ENCODE results near the gene VPS33A. TPM values are rescaled to one million over a fixed set of nuclear protein-coding genes. Genes with fewer than 3 reads are reported as not detected.

VPS33A gene
- total and polyA plus RNA-seq, 2 experiments from 2014 or later, result 19.5 to 48.0 TPM

- no peaks in the 10 kb centered on the region for H3K79me2 ChIP-seq (replicated peaks; ENCODE audit: insufficient read depth)
- H3K36me3 ChIP-seq (ENCODE audit: insufficient read depth), result no peaks in the 10 kb centered on the region
- no peaks in the 10 kb centered on the region for H3K9me3 Mint-ChIP-seq
- H3K27me3 ChIP-seq (ENCODE audit: insufficient read depth), result no peaks in the 10 kb centered on the region
- no peaks in the 10 kb centered on the region for H3K9me2 ChIP-seq (ENCODE audit: insufficient read depth)
- no peaks in the 10 kb centered on the region; the same call in 2 of the 3 replicates for H3K36me3 Mint-ChIP-seq (ENCODE audit: low read depth)
- no peak overlapping the region for H3K4me2 ChIP-seq
- H3F3A ChIP-seq (replicated peaks; ENCODE audit: low read depth), result no peaks in the 10 kb centered on the region
- no peak overlapping the region for H3K27ac ChIP-seq (ENCODE audit: low read depth)
- H2AFZ ChIP-seq, result no peak overlapping the region
- H3K4me1 Mint-ChIP-seq, result no peaks in the 10 kb centered on the region; the same call in 2 of the 3 replicates
- no peak overlapping the region for H3K4me3 ChIP-seq
- TF ChIP-seq ZNF114 (CRISPR knock-in tag; IDR thresholded peaks at IDR 0.05) (no peak), NANOG (IDR thresholded peaks at IDR 0.05; ENCODE audit: borderline replicate concordance) (no peak), STAT1 (IDR thresholded peaks at IDR 0.05; ENCODE audit: unreplicated experiment) (no peak), JUNB (IDR thresholded peaks at IDR 0.05; ENCODE audit: unreplicated experiment) (no peak), EZH2phosphoT487 (IDR thresholded peaks at IDR 0.05; ENCODE audit: unreplicated experiment) (no peak), CREB1 (CRISPR knock-in tag; IDR thresholded peaks at IDR 0.05; ENCODE audit: low read depth) (no peak), ZNF331 (CRISPR knock-in tag; IDR thresholded peaks at IDR 0.05; ENCODE audit: low read depth) (no peak), EZH2 (IDR thresholded peaks at IDR 0.05; ENCODE audit: low read depth, unreplicated experiment) (no peak), ZNF462 (CRISPR knock-in tag; IDR thresholded peaks at IDR 0.05) (no peak), POLR2AphosphoS5 (IDR thresholded peaks at IDR 0.05; ENCODE audit: low read depth) (no peak)
- TF ChIP-seq, protein P1, sequence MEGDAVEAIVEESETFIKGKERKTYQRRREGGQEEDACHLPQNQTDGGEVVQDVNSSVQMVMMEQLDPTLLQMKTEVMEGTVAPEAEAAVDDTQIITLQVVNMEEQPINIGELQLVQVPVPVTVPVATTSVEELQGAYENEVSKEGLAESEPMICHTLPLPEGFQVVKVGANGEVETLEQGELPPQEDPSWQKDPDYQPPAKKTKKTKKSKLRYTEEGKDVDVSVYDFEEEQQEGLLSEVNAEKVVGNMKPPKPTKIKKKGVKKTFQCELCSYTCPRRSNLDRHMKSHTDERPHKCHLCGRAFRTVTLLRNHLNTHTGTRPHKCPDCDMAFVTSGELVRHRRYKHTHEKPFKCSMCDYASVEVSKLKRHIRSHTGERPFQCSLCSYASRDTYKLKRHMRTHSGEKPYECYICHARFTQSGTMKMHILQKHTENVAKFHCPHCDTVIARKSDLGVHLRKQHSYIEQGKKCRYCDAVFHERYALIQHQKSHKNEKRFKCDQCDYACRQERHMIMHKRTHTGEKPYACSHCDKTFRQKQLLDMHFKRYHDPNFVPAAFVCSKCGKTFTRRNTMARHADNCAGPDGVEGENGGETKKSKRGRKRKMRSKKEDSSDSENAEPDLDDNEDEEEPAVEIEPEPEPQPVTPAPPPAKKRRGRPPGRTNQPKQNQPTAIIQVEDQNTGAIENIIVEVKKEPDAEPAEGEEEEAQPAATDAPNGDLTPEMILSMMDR (conservative IDR thresholded peaks at IDR 0.05; ENCODE audit: low read depth in 2 of 2), result no peak
- TF ChIP-seq, protein P2, sequence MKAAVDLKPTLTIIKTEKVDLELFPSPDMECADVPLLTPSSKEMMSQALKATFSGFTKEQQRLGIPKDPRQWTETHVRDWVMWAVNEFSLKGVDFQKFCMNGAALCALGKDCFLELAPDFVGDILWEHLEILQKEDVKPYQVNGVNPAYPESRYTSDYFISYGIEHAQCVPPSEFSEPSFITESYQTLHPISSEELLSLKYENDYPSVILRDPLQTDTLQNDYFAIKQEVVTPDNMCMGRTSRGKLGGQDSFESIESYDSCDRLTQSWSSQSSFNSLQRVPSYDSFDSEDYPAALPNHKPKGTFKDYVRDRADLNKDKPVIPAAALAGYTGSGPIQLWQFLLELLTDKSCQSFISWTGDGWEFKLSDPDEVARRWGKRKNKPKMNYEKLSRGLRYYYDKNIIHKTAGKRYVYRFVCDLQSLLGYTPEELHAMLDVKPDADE (IDR thresholded peaks at IDR 0.05), result no peak
- TF ChIP-seq, protein P3, sequence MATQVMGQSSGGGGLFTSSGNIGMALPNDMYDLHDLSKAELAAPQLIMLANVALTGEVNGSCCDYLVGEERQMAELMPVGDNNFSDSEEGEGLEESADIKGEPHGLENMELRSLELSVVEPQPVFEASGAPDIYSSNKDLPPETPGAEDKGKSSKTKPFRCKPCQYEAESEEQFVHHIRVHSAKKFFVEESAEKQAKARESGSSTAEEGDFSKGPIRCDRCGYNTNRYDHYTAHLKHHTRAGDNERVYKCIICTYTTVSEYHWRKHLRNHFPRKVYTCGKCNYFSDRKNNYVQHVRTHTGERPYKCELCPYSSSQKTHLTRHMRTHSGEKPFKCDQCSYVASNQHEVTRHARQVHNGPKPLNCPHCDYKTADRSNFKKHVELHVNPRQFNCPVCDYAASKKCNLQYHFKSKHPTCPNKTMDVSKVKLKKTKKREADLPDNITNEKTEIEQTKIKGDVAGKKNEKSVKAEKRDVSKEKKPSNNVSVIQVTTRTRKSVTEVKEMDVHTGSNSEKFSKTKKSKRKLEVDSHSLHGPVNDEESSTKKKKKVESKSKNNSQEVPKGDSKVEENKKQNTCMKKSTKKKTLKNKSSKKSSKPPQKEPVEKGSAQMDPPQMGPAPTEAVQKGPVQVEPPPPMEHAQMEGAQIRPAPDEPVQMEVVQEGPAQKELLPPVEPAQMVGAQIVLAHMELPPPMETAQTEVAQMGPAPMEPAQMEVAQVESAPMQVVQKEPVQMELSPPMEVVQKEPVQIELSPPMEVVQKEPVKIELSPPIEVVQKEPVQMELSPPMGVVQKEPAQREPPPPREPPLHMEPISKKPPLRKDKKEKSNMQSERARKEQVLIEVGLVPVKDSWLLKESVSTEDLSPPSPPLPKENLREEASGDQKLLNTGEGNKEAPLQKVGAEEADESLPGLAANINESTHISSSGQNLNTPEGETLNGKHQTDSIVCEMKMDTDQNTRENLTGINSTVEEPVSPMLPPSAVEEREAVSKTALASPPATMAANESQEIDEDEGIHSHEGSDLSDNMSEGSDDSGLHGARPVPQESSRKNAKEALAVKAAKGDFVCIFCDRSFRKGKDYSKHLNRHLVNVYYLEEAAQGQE (IDR thresholded peaks at IDR 0.05; ENCODE audit: unreplicated experiment), result no peak
- H3K27ac Mint-ChIP-seq, result no peak overlapping the region
- H3K4me1 ChIP-seq (ENCODE audit: insufficient read depth), result no peaks in the 10 kb centered on the region
- no peaks in the 10 kb centered on the region for H4K20me1 ChIP-seq (replicated peaks; ENCODE audit: insufficient read depth)
- ATAC-seq (no peak), DNase-seq (ENCODE audit: low spot score) (no peak)
- H3K27me3 Mint-ChIP-seq (ENCODE audit: insufficient read depth, low read depth, poor library complexity), result no peaks in the 10 kb centered on the region
- no peak overlapping the region for H3K4me3 Mint-ChIP-seq
Measured at GRCh38 chr12:122309564-122310121, 43.3 kb upstream of the VPS33A start.

Data from GM23338 (cell line).